K562 (cell line): ENCODE results near the gene ADGRB2. TPM values are rescaled to one million over a fixed set of nuclear protein-coding genes. Genes with fewer than 3 reads are reported as not detected.
A peak's percentile ranks its signal among the peaks of the same experiment; 100 is the strongest.

Experiments used
- ATAC-seq: fragments of 200-7000 bp; cut with Tn5 transposase; 3 replicates; pipeline ENCODE4 v1.9.1; 2020; ENCODE audit warnings: moderate library complexity
- BruUV-seq: library from RNA; stranded (reverse); fragments of 400-500 nt; replicated peaks from 2 replicates; lab custom pipeline; 2021; lab: Mats Ljungman, UMichigan
- CTCF ChIA-PET: fragments of 300-600 bp; formaldehyde crosslinking; extraction: SDS; loops from one replicate; lab custom pipeline; 2021; ENCODE audit warnings: low intra/inter-chr PET ratio; lab: Yijun Ruan, JAX
- POLR2A ChIA-PET: fragments of 300-600, 350-650 bp; sonication (Branson Sonifier 250); formaldehyde crosslinking; extraction: SDS; loops from one replicate; lab custom pipeline; 2021; ENCODE audit warnings: antibody characterized with exemption, inconsistent platforms; lab: Yijun Ruan, JAX
- DNase-seq, 4 experiments: peaks; one replicate each; pipeline versions ENCODE4 v3.0.0 to v3.0.0-alpha.2; 2011 to 2018; ENCODE audit warnings: low spot score in 3 of 4, mixed read lengths in 3 of 4; ENCODE audit errors: extremely low read depth in 1 of 4
- FAIRE-seq: peaks from 2 replicates; lab custom pipeline; 2011; peaks lifted over from hg19 to GRCh38; lab: Jason Lieb, UNC
- H2AFZ ChIP-seq: 2 replicates; pipeline ENCODE4 v1.6.0; 2011; ENCODE audit warnings: low read depth, low read length, control low read depth, inconsistent platforms
- H3K27ac ChIP-seq: fragments of 200-600 bp; 3 replicates; pipeline ENCODE4 v1.8.0; 2011; ENCODE audit warnings: low read depth, mild to moderate bottlenecking, control low read depth, inconsistent platforms, low read length, moderate library complexity, mixed read lengths; ENCODE audit errors: extremely low read depth
- H3K27me3 ChIP-seq, 2 experiments: fragments of 300-600 bp in 1 of 2; 2 replicates in 1 of 2; 3 replicates in 1 of 2; pipeline versions ENCODE4 v1.6.0 to v1.8.0; 2011; ENCODE audit warnings: inconsistent platforms in 2 of 2, low read length in 2 of 2, mild to moderate bottlenecking in 1 of 2, mixed read lengths in 1 of 2, moderate library complexity in 1 of 2; ENCODE audit not compliant: control insufficient read depth in 2 of 2, insufficient read depth in 2 of 2
- H3K36me3 ChIP-seq: fragments of 300-600 bp; 3 replicates; pipeline ENCODE4 v1.8.0; 2011; ENCODE audit warnings: mild to moderate bottlenecking, low read length, inconsistent platforms; ENCODE audit not compliant: control insufficient read depth, insufficient read depth
- H3K4me1 ChIP-seq, 2 experiments: fragments of 200-600 bp in 1 of 2; replicated peaks in 1 of 2; 2 replicates in 1 of 2; 3 replicates in 1 of 2; pipeline versions ENCODE4 v1.5.1 to v1.8.0; 2011; ENCODE audit warnings: inconsistent platforms in 2 of 2, low read length in 2 of 2, mild to moderate bottlenecking in 1 of 2, mixed read lengths in 1 of 2, moderate library complexity in 1 of 2; ENCODE audit not compliant: control insufficient read depth in 2 of 2, insufficient read depth in 2 of 2
- H3K4me2 ChIP-seq: 2 replicates; pipeline ENCODE4 v1.6.1; 2011; ENCODE audit warnings: low read length, control low read depth, inconsistent platforms, mixed read lengths; ENCODE audit not compliant: insufficient read depth
- H3K4me3 ChIP-seq: fragments of 200-600 bp; sonication (generic), shearing (Covaris generic); 2 replicates; pipeline ENCODE4 v1.5.1; 2016; ENCODE audit warnings: control low read depth, inconsistent platforms
- H3K79me2 ChIP-seq: fragments of 200-600 bp; 3 replicates; pipeline ENCODE4 v1.8.0; 2011; ENCODE audit warnings: low read length, inconsistent platforms; ENCODE audit not compliant: control insufficient read depth, insufficient read depth
- H3K9ac ChIP-seq, 2 experiments: 2 replicates each; pipeline versions ENCODE4 v1.6.0 to v1.6.1; 2011; ENCODE audit warnings: low read depth in 2 of 2, low read length in 2 of 2, control low read depth in 1 of 2, inconsistent platforms in 1 of 2, mild to moderate bottlenecking in 1 of 2, mixed read lengths in 1 of 2; ENCODE audit not compliant: insufficient read depth in 1 of 2
- H3K9me1 ChIP-seq: one replicate; pipeline ENCODE4 v1.6.0; 2011; ENCODE audit warnings: inconsistent platforms, mild to moderate bottlenecking, low read length, moderate library complexity; ENCODE audit not compliant: control insufficient read depth, insufficient read depth
- H3K9me3 ChIP-seq: replicated peaks from 2 replicates; pipeline ENCODE4 v1.5.1; 2011; ENCODE audit warnings: low read depth, low read length, inconsistent platforms; ENCODE audit not compliant: control insufficient read depth, insufficient read depth
- H4K20me1 ChIP-seq: replicated peaks from 2 replicates; pipeline ENCODE4 v1.6.1; 2011; ENCODE audit warnings: low read length, inconsistent platforms, mixed read lengths; ENCODE audit not compliant: control insufficient read depth, insufficient read depth
- JUN ChIP-seq, 2 experiments: sonication (generic) in 1 of 2; formaldehyde crosslinking in 1 of 2; IDR thresholded peaks; 2 replicates each; pipeline versions ENCODE4 v1.6.1 to v1.8.0; 2012 to 2022; ENCODE audit warnings: borderline replicate concordance in 2 of 2, mild to moderate bottlenecking in 2 of 2, improper control_type of control experiment in 1 of 2, low read depth in 1 of 2, low read length in 1 of 2, missing genetic modification reagents in 1 of 2
- NBN ChIP-seq: fragments of 450-650 bp; IDR thresholded peaks from 2 replicates; pipeline ENCODE4 v1.6.1; 2016; ENCODE audit warnings: low read depth, mild to moderate bottlenecking
- ZNF143 ChIP-seq: sonication (generic); formaldehyde crosslinking; IDR thresholded peaks from 2 replicates; pipeline ENCODE4 v1.9.0; 2022; ENCODE audit warnings: mild to moderate bottlenecking, missing genetic modification reagents
- WGBS: fragments of 100-300 bp; shearing (Covaris generic); methylation state at CpG from one replicate; pipeline ENCODE4 v1.1.6; 2016; ENCODE audit warnings: low coverage, mixed read lengths; ENCODE audit not compliant: insufficient coverage; ENCODE audit errors: missing lambda C conversion rate; 5-methylcytosine and 5-hydroxymethylcytosine counted together
- in situ Hi-C: fragments of 300-500 bp; cut with MboI; formaldehyde crosslinking; loops from 4 replicates; pipeline ENCODE4 v1.15.0; 2018; ENCODE audit warnings: inconsistent platforms, mixed read lengths
- intact Hi-C: fragments of 100-400 bp; cut with micrococcal nuclease; formaldehyde crosslinking; loops from 2 replicates; pipeline ENCODE4 v1.14.2; 2022
- polyA plus RNA-seq, 8 experiments: library from polyadenylated mRNA; depleted of rRNA in 4 of 8; stranded (reverse) in 5 of 8; unstranded in 3 of 8; fragments of >200 nt; fragmentation: Nextera tagmentation in 2 of 8; fragmentation: Illumina TruSeq in 1 of 8; extraction: Ambion mirVana in 2 of 8; extraction: Trizol in 1 of 8; gene quantifications; 2 replicates each; pipeline versions ENCODE4 v1.2.1 to v1.2.3, GENCODE V29; 2011 to 2014; ENCODE audit warnings: inconsistent platforms in 1 of 8, missing spikeins in 1 of 8
- total RNA-seq, 7 experiments: library from RNA; depleted of rRNA in 6 of 7; stranded (reverse); fragments of >200 nt in 6 of 7; fragmentation: Illumina TruSeq in 2 of 7; extraction: Trizol in 2 of 7; gene quantifications; 2 replicates each; pipeline versions ENCODE4 v1.2.1 to v1.2.3, GENCODE V29; 2011 to 2021; ENCODE audit warnings: low replicate concordance in 1 of 7

ADGRB2 gene
- total and polyA plus RNA-seq, 9 of the 15 experiments (the other 6 are each of a cell fraction or from before 2014, with no cell fraction given) = 0.04 to 0.23 (median 0.20) TPM; not detected in 2

DNA sequence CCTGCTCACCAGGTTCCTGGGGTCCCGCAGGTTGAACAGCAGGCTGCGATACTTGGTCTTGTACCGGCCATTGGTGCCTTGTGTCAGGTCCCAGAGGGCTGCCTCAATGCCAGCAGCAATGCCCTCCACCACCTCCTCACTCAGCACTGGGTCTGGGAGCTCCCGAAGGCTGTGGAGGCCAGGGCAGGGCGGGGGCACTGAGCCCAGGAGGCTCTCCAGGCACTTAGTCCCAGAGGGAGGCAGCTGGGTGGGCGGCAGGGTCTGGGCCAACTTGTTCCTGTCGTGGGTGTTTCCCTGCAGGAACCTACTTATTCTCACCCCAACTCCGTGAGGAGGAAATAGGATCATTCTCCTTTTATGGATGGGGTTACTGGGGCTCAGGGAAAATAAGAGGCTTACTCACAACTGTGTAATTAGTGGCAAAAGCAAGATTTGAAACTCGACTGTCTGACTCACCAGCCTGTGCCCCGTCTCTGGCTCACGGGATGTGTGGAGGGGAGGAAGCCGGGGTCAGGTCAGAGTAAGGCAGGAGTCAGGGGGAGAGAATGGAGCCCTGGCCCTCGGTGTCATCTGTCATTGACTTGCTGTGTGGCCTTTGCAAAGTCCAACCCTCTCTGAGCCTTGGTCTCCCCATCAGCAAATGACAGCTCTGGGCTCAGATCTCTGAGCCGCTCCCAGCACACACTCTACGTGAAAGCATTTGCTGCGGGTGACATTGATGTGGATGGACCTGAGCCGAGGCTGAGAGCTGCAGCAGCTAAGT lies 34.5 kb upstream of the ADGRB2 start (continued):
- TF ChIP-seq JUN (IDR thresholded peaks at IDR 0.05; ENCODE audit: borderline replicate concordance, low read depth, low read length) = peak; percentile 80
- TF ChIP-seq JUN (CRISPR knock-in tag; IDR thresholded peaks at IDR 0.05; ENCODE audit: borderline replicate concordance) = no peak

DNA sequence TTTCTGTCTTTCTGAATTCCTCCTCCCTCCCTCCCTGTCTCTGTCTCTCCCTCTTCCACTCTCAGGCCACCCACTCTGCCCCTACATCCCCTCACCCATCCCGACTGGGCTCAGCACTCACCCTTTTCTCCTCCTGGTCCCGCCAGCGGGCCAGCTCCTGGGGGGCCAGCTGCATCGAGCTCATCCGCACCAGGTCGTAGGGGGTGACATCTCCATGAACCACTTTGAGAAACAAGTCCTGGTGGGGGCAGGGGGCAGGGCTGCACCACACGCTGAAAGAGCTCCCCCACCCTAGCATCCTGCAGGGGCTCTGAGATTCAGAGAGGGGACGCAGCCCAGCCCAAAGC lies 33.9 kb upstream of the ADGRB2 start:
- Histone ChIP-seq H3K4me1 (peaks cover 8 to 23% of the 10 kb centered on the region in 2 experiments), H3K36me3 (no peaks in the 10 kb centered on the region), H2AFZ (no peak overlapping the region; the same call in 1 of the 2 replicates), H3K9me3 (no peaks in the 10 kb centered on the region), H3K4me3 (no peak overlapping the region), H3K27me3 (peaks cover 30 to 54% of the 10 kb centered on the region in 2 experiments), H3K79me2 (no peaks in the 10 kb centered on the region), H3K9ac (peak overlapping the region in 1 of 2 experiments; percentile 57; a peak in 2 of 4 replicates), H3K4me2 (no peak overlapping the region), H4K20me1 (0 out of 2 replicates have a peak, but pooled peaks cover 7% of the 10 kb centered on the region), H3K27ac (no peak overlapping the region), H3K9me1 (no peaks in the 10 kb centered on the region)
- in situ Hi-C loops (no loop called here), intact Hi-C loops (no loop called here)
- ATAC-seq (no peak), DNase-seq (no peak), FAIRE-seq (no peak)
- WGBS = 13% methylated on average over 8 of the region's 8 CpGs
- POLR2A ChIA-PET = interaction anchor here (0.6 to 1.5 kb wide), 3 partner anchors 13 to 429 kb away, joined by 3 to 5 read pairs (median 5); partner anchors contain the start of gene SPOCD1
- CTCF ChIA-PET = no interaction called here
- TF ChIP-seq NBN (no peak), ZNF143 (0 out of 2 replicates have a peak, but pooled peaks have one; percentile 11)
- BruUV-seq = no TSS peak
